ENCODE results near the gene FYN.
"Not testable (repeated sequence)": the region's sequence is repeated elsewhere in the genome, so short reads cannot be mapped to it uniquely, and the experiment has no call there.

FYN gene

GRCh38 chr6:111685526-111685925 lies 187.7 kb downstream of the FYN start:
- ChIA-PET POLR2A (no interaction called here), CTCF (no interaction called here)
- no peak for DNase-seq
- Histone ChIP-seq H3K27ac (ENCODE audit: insufficient read depth in 1 of 2, low read depth in 1 of 2, low read length in 2 of 2, poor library complexity in 1 of 2, severe bottlenecking in 2 of 2) (no peak overlapping the region), H3K4me1 (ENCODE audit: control extremely low read depth in 1 of 4, control insufficient read depth in 4 of 4, insufficient read depth in 4 of 4, low read length in 3 of 4) (peaks cover 0 to 7% (median 5%) of the 10 kb centered on the region in 4 experiments), H3K36me3 (ENCODE audit: control insufficient read depth in 4 of 4, insufficient read depth in 4 of 4, low read length in 3 of 4) (peaks cover 2 to 24% (median 5%) of the 10 kb centered on the region in 4 experiments), H3K9me3 (ENCODE audit: control extremely low read depth in 1 of 5, control insufficient read depth in 4 of 5, insufficient read depth in 2 of 5, low read depth in 1 of 5, low read length in 4 of 5) (no peaks in the 10 kb centered on the region), H3K27me3 (replicated peaks in 2 of 5; ENCODE audit: control insufficient read depth in 4 of 5, insufficient read depth in 5 of 5, low read length in 4 of 5) (no peaks in the 10 kb centered on the region), H3K4me3 (ENCODE audit: control insufficient read depth in 1 of 7, extremely low read depth in 1 of 7, insufficient read depth in 4 of 7, low read depth in 2 of 7, low read length in 6 of 7) (no peak overlapping the region)
- 17% methylated on average over 1 of the region's 2 CpGs for WGBS (ENCODE audit: insufficient coverage)

DNA sequence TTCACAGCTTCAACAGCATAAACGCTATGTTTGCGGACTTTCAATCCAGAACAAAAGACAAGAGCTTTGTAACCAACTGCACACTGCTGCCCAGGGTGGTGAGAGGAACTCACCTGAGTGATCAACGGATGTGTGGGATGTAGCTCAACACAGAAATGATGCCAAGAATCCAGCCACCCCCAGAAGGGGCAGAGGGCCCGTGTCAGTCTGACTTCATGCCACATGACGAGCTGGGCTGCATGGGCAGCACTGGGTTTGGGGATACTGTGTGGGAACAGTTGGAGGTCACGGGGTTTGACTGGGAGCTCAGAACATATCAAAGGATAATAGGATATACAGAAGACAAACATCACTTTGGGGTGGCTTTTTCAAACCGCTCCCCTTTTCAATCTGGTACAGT lies 188.2 kb downstream of the FYN start:
- Histone ChIP-seq H3K4me3 (ENCODE audit: control insufficient read depth in 1 of 7, extremely low read depth in 1 of 7, insufficient read depth in 4 of 7, low read depth in 2 of 7, low read length in 6 of 7) (no peak overlapping the region), H3K9me3 (ENCODE audit: control extremely low read depth in 1 of 5, control insufficient read depth in 4 of 5, insufficient read depth in 2 of 5, low read depth in 1 of 5, low read length in 4 of 5) (no peaks in the 10 kb centered on the region), H3K27me3 (replicated peaks in 2 of 5; ENCODE audit: control insufficient read depth in 4 of 5, insufficient read depth in 5 of 5, low read length in 4 of 5) (no peaks in the 10 kb centered on the region), H3K36me3 (ENCODE audit: control insufficient read depth in 4 of 4, insufficient read depth in 4 of 4, low read length in 3 of 4) (peaks cover 2 to 20% (median 5%) of the 10 kb centered on the region in 4 experiments), H3K27ac (ENCODE audit: insufficient read depth in 1 of 2, low read depth in 1 of 2, low read length in 2 of 2, poor library complexity in 1 of 2, severe bottlenecking in 2 of 2) (no peak overlapping the region), H3K4me1 (ENCODE audit: control extremely low read depth in 1 of 4, control insufficient read depth in 4 of 4, insufficient read depth in 4 of 4, low read length in 3 of 4) (peaks cover 0 to 7% (median 5%) of the 10 kb centered on the region in 4 experiments)
- no peak for DNase-seq
- WGBS (ENCODE audit: insufficient coverage): 97% methylated on average over 5 of the region's 7 CpGs
- ChIA-PET CTCF (no interaction called here), POLR2A (no interaction called here)

DNA sequence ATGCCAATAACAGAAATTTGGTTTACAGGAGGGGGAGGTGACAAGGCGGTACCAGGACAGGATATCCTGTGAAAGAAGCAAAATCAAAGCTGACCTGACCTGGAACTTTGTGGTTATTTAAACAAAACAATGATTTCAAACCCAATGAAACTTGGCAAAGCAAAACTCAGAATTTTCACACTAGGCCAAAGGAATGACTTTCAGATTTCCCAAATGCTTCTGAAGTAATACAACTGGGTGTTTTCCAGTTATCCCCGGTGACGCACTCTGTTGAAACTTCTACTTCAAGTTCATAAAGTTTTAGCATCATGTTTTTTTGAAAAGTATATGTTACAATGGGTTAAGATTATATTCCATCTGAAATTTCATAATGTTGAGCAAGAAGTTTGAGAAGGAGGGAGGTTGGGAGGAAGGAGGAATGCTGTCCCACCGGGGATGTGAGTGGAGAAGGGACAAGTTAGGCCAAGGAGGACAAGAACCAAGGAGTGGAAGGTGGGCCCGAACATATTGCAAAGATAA lies 189.4 kb downstream of the FYN start:
- CTCF ChIA-PET: no interaction called here
- 100% methylated on average over 2 of the region's 5 CpGs for WGBS (ENCODE audit: insufficient coverage)
- POLR2A ChIA-PET: no interaction called here

GRCh38 chr6:111683157-111683556 lies 190.1 kb downstream of the FYN start:
- Histone ChIP-seq H3K9me3 (ENCODE audit: control extremely low read depth in 1 of 5, control insufficient read depth in 4 of 5, insufficient read depth in 2 of 5, low read depth in 1 of 5, low read length in 4 of 5) (no peaks in the 10 kb centered on the region), H3K27ac (ENCODE audit: insufficient read depth in 1 of 2, low read depth in 1 of 2, low read length in 2 of 2, poor library complexity in 1 of 2, severe bottlenecking in 2 of 2) (no peak overlapping the region), H3K27me3 (replicated peaks in 2 of 5; ENCODE audit: control insufficient read depth in 4 of 5, insufficient read depth in 5 of 5, low read length in 4 of 5) (no peaks in the 10 kb centered on the region), H3K36me3 (ENCODE audit: control insufficient read depth in 4 of 4, insufficient read depth in 4 of 4, low read length in 3 of 4) (peaks cover 0 to 8% (median 2%) of the 10 kb centered on the region in 4 experiments), H3K4me3 (ENCODE audit: control insufficient read depth in 1 of 7, extremely low read depth in 1 of 7, insufficient read depth in 4 of 7, low read depth in 2 of 7, low read length in 6 of 7) (no peak overlapping the region), H3K4me1 (ENCODE audit: control extremely low read depth in 1 of 4, control insufficient read depth in 4 of 4, insufficient read depth in 4 of 4, low read length in 3 of 4) (peaks cover 0 to 7% (median 5%) of the 10 kb centered on the region in 4 experiments)
- DNase-seq: no peak
- CTCF ChIA-PET: interaction anchor here (0.8 to 1.0 kb wide), 2 partner anchors 12 to 28 kb away, joined by 3 to 4 read pairs; no protein-coding TSS in a partner anchor
- WGBS (ENCODE audit: insufficient coverage): 100% methylated on average over 5 of the region's 5 CpGs
- POLR2A ChIA-PET: no interaction called here

More for the DNA sequence above, 189.4 kb downstream of the FYN start:
- Histone ChIP-seq H3K27me3 (replicated peaks in 2 of 5; ENCODE audit: control insufficient read depth in 4 of 5, insufficient read depth in 5 of 5, low read length in 4 of 5) (no peaks in the 10 kb centered on the region), H3K9me3 (ENCODE audit: control extremely low read depth in 1 of 5, control insufficient read depth in 4 of 5, insufficient read depth in 2 of 5, low read depth in 1 of 5, low read length in 4 of 5) (no peaks in the 10 kb centered on the region), H3K27ac (ENCODE audit: insufficient read depth in 1 of 2, low read depth in 1 of 2, low read length in 2 of 2, poor library complexity in 1 of 2, severe bottlenecking in 2 of 2) (no peak overlapping the region), H3K36me3 (ENCODE audit: control insufficient read depth in 4 of 4, insufficient read depth in 4 of 4, low read length in 3 of 4) (peaks cover 0 to 13% (median 4%) of the 10 kb centered on the region in 4 experiments), H3K4me1 (ENCODE audit: control extremely low read depth in 1 of 4, control insufficient read depth in 4 of 4, insufficient read depth in 4 of 4, low read length in 3 of 4) (peaks cover 0 to 7% (median 5%) of the 10 kb centered on the region in 4 experiments), H3K4me3 (ENCODE audit: control insufficient read depth in 1 of 7, extremely low read depth in 1 of 7, insufficient read depth in 4 of 7, low read depth in 2 of 7, low read length in 6 of 7) (no peak overlapping the region)
- no peak for DNase-seq

- no peaks in the 10 kb centered on the region for H3K9me3 ChIP-seq (ENCODE audit: control extremely low read depth in 1 of 5, control insufficient read depth in 4 of 5, insufficient read depth in 2 of 5, low read depth in 1 of 5, low read length in 4 of 5)
- H3K36me3 ChIP-seq (ENCODE audit: control insufficient read depth in 4 of 4, insufficient read depth in 4 of 4, low read length in 3 of 4): peaks cover 0 to 5% (median 2%) of the 10 kb centered on the region in 4 experiments
- H3K27me3 ChIP-seq (replicated peaks in 2 of 5; ENCODE audit: control insufficient read depth in 4 of 5, insufficient read depth in 5 of 5, low read length in 4 of 5): no peaks in the 10 kb centered on the region
- no peak overlapping the region for H3K27ac ChIP-seq (ENCODE audit: insufficient read depth in 1 of 2, low read depth in 1 of 2, low read length in 2 of 2, poor library complexity in 1 of 2, severe bottlenecking in 2 of 2)
- H3K4me3 ChIP-seq (ENCODE audit: control insufficient read depth in 1 of 7, extremely low read depth in 1 of 7, insufficient read depth in 4 of 7, low read depth in 2 of 7, low read length in 6 of 7): no peak overlapping the region
- DNase-seq: no peak
- peaks cover 0 to 7% (median 5%) of the 10 kb centered on the region in 4 experiments for H3K4me1 ChIP-seq (ENCODE audit: control extremely low read depth in 1 of 4, control insufficient read depth in 4 of 4, insufficient read depth in 4 of 4, low read length in 3 of 4)
- POLR2A ChIA-PET: no interaction called here
- CTCF ChIA-PET: interaction anchor here (1.1 kb wide), 1 partner anchor 44 kb away, joined by 3 read pairs; no protein-coding TSS in a partner anchor
- no CpG with 5 or more reads among the region's 3 CpGs for WGBS (ENCODE audit: insufficient coverage)
Observed at GRCh38 chr6:111681860-111682259, 191.4 kb downstream of the FYN start.

DNA sequence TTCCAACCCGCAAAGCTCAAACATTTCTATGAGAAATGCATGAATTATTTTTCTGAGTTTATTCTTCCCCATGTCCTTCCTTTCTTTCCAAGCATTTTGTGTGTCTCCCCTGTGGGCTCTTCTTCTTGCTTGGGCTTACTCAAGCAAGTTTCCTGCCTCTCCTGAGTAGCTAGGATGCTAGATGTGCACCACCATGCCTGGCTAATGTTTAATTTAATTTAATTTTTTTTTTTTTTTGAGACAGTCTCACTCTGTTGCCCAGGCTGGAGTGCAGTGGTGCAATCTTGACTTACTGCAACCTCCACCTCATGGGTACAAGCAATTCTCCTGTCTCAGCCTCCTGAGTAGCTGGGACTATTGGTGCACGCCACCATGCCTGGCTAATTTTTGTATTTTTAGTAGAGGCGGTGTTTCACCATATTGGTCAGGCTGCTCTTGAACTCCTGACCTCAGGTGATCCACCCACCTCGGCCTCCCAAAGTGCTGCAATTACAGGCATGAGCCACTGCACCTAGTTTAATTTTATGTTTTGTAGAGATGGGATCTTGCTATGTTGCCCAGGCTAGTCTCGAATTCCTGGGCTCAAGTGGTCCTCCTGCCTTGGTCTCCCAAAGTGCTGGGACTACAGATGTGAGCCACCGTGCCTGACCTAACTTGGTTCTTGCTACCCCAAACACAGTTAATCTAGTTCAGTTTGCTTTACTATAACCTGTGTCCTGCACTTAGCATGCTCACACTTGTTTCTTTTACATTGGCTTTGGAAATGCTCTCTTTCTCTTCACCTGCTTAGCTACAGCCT lies 192.2 kb downstream of the FYN start:
- 98% methylated on average over 6 of the region's 6 CpGs for WGBS (ENCODE audit: insufficient coverage)
- POLR2A ChIA-PET; H3K9me3 ChIP-seq (ENCODE audit: control extremely low read depth in 1 of 5, control insufficient read depth in 4 of 5, insufficient read depth in 2 of 5, low read depth in 1 of 5, low read length in 4 of 5); H3K36me3 ChIP-seq (ENCODE audit: control insufficient read depth in 4 of 4, insufficient read depth in 4 of 4, low read length in 3 of 4); H3K4me3 ChIP-seq (ENCODE audit: control insufficient read depth in 1 of 7, extremely low read depth in 1 of 7, insufficient read depth in 4 of 7, low read depth in 2 of 7, low read length in 6 of 7); H3K4me1 ChIP-seq (ENCODE audit: control extremely low read depth in 1 of 4, control insufficient read depth in 4 of 4, insufficient read depth in 4 of 4, low read length in 3 of 4); H3K27me3 ChIP-seq (replicated peaks in 2 of 5; ENCODE audit: control insufficient read depth in 4 of 5, insufficient read depth in 5 of 5, low read length in 4 of 5); H3K27ac ChIP-seq (ENCODE audit: insufficient read depth in 1 of 2, low read depth in 1 of 2, low read length in 2 of 2, poor library complexity in 1 of 2, severe bottlenecking in 2 of 2); DNase-seq: not testable (repeated sequence)
- CTCF ChIA-PET: interaction anchor here (1.1 kb wide), 1 partner anchor 43 kb away, joined by 3 read pairs; no protein-coding TSS in a partner anchor

- Histone ChIP-seq H3K9me3 (ENCODE audit: control extremely low read depth in 1 of 5, control insufficient read depth in 4 of 5, insufficient read depth in 2 of 5, low read depth in 1 of 5, low read length in 4 of 5) (no peaks in the 10 kb centered on the region), H3K27me3 (replicated peaks in 2 of 5; ENCODE audit: control insufficient read depth in 4 of 5, insufficient read depth in 5 of 5, low read length in 4 of 5) (no peaks in the 10 kb centered on the region), H3K27ac (ENCODE audit: insufficient read depth in 1 of 2, low read depth in 1 of 2, low read length in 2 of 2, poor library complexity in 1 of 2, severe bottlenecking in 2 of 2) (no peak overlapping the region), H3K4me3 (ENCODE audit: control insufficient read depth in 1 of 7, extremely low read depth in 1 of 7, insufficient read depth in 4 of 7, low read depth in 2 of 7, low read length in 6 of 7) (no peak overlapping the region), H3K36me3 (ENCODE audit: control insufficient read depth in 4 of 4, insufficient read depth in 4 of 4, low read length in 3 of 4) (peaks cover 0 to 4% (median 2%) of the 10 kb centered on the region in 4 experiments), H3K4me1 (ENCODE audit: control extremely low read depth in 1 of 4, control insufficient read depth in 4 of 4, insufficient read depth in 4 of 4, low read length in 3 of 4) (peaks cover 0 to under 1% (median under 1%) of the 10 kb centered on the region in 4 experiments)
- no peak for DNase-seq
- ChIA-PET POLR2A (no interaction called here), CTCF (no interaction called here)
- WGBS (ENCODE audit: insufficient coverage): 100% methylated on average over 2 of the region's 7 CpGs
Observed at GRCh38 chr6:111680015-111680712, 193.1 kb downstream of the FYN start.

Measured in common myeloid progenitor, CD34-positive (primary cell).